A549 (cell line): ENCODE data around the gene CD99L2.

Experiments used
- CEBPB ChIP-seq, 2 experiments: fragments of >200 bp in 1 of 2; sonication (Bioruptor Twin) in 1 of 2; formaldehyde crosslinking in 1 of 2; IDR thresholded peaks; 2 replicates each; pipeline ENCODE4 v1.6.1; 2012 to 2016
- CHD2 ChIP-seq: fragments of 150-350 bp; IDR thresholded peaks from 2 replicates; pipeline ENCODE4 v1.6.1; 2014; ENCODE audit warnings: low read length; ENCODE audit not compliant: partially characterized antibody
- CHD4 ChIP-seq: fragments of 200-600 bp; sonication (generic); IDR thresholded peaks from 2 replicates; pipeline ENCODE4 v1.6.1; 2016; ENCODE audit warnings: antibody characterized with exemption, mild to moderate bottlenecking, borderline replicate concordance
- EP300 ChIP-seq, 2 experiments: fragments of >200 bp; sonication (Bioruptor Twin); formaldehyde crosslinking; IDR thresholded peaks; 2 replicates in 1 of 2; 3 replicates in 1 of 2; pipeline ENCODE4 v1.6.1; 2016 to 2017
- FOSB ChIP-seq: fragments of 250-450 bp; sonication (Bioruptor Pico); IDR thresholded peaks from 2 replicates; pipeline ENCODE4 v1.5.0; 2020; ENCODE audit warnings: mild to moderate bottlenecking, moderate library complexity
- HDAC2 ChIP-seq: fragments of 200-600 bp; sonication (generic); IDR thresholded peaks from 2 replicates; pipeline ENCODE4 v1.6.1; 2016
- POLR2A ChIP-seq: IDR thresholded peaks from 2 replicates; pipeline ENCODE4 v1.6.1; 2012; ENCODE audit warnings: mild to moderate bottlenecking, low read length
- RCOR1 ChIP-seq: fragments of 150-350 bp; IDR thresholded peaks from 2 replicates; pipeline ENCODE4 v1.6.1; 2014; ENCODE audit warnings: antibody characterized with exemption, low read length, low read depth
- TF ChIP-seq, protein P1 (sequence below): fragments of >200 bp; sonication (Bioruptor Twin); formaldehyde crosslinking; IDR thresholded peaks from 3 replicates; pipeline ENCODE4 v1.5.1; 2016
- TF ChIP-seq, protein P2 (sequence below): IDR thresholded peaks from 2 replicates; pipeline ENCODE4 v1.6.1; 2012
- TF ChIP-seq, protein P3 (sequence below): IDR thresholded peaks from 2 replicates; pipeline ENCODE4 v1.6.1; 2012; ENCODE audit warnings: low read depth, borderline replicate concordance
- TF ChIP-seq, protein P4 (sequence below): fragments of 200-600 bp; sonication (generic); IDR thresholded peaks from 2 replicates; pipeline ENCODE4 v1.6.1; 2016; ENCODE audit warnings: antibody characterized with exemption, mild to moderate bottlenecking, moderate library complexity
- TF ChIP-seq, protein P5 (sequence below): IDR thresholded peaks from 2 replicates; pipeline ENCODE4 v1.6.1; 2012
- TF ChIP-seq, protein P6 (sequence below): fragments of 150-350 bp; IDR thresholded peaks from 2 replicates; pipeline ENCODE4 v1.6.1; 2014; ENCODE audit warnings: low read depth, mild to moderate bottlenecking, low read length

DNA sequence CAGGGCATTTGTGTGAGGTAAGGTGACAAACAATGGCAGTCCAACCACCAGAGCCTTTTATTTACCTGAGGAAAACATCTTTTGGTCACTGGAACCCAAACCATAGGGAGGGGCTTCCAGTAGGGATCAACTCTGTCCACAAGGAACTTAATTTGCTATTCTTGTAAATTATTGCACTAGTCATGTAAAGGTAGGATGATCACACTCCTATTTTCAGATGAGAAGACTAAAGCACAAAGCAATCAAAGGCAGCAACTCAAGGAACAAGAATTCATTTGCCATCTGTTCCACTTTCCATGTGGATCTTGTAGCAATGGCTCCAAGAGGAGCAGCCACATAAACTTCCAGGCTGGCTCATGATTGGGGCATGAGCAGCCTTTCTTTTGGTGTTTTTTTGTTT is 35.3 kb downstream of the CD99L2 start:
- TF ChIP-seq, protein P1, sequence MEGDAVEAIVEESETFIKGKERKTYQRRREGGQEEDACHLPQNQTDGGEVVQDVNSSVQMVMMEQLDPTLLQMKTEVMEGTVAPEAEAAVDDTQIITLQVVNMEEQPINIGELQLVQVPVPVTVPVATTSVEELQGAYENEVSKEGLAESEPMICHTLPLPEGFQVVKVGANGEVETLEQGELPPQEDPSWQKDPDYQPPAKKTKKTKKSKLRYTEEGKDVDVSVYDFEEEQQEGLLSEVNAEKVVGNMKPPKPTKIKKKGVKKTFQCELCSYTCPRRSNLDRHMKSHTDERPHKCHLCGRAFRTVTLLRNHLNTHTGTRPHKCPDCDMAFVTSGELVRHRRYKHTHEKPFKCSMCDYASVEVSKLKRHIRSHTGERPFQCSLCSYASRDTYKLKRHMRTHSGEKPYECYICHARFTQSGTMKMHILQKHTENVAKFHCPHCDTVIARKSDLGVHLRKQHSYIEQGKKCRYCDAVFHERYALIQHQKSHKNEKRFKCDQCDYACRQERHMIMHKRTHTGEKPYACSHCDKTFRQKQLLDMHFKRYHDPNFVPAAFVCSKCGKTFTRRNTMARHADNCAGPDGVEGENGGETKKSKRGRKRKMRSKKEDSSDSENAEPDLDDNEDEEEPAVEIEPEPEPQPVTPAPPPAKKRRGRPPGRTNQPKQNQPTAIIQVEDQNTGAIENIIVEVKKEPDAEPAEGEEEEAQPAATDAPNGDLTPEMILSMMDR: no peak
- TF ChIP-seq, protein P2, sequence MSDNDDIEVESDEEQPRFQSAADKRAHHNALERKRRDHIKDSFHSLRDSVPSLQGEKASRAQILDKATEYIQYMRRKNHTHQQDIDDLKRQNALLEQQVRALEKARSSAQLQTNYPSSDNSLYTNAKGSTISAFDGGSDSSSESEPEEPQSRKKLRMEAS: no peak
- TF ChIP-seq, protein P3, sequence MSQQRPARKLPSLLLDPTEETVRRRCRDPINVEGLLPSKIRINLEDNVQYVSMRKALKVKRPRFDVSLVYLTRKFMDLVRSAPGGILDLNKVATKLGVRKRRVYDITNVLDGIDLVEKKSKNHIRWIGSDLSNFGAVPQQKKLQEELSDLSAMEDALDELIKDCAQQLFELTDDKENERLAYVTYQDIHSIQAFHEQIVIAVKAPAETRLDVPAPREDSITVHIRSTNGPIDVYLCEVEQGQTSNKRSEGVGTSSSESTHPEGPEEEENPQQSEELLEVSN: no peak
- TF ChIP-seq EP300 (IDR thresholded peaks at IDR 0.05) (no peak), CHD2 (no peak), CEBPB (IDR thresholded peaks at IDR 0.05) (no peak), CHD4 (no peak), POLR2A (no peak), FOSB (no peak), RCOR1 (no peak), HDAC2 (no peak)
- TF ChIP-seq, protein P4, sequence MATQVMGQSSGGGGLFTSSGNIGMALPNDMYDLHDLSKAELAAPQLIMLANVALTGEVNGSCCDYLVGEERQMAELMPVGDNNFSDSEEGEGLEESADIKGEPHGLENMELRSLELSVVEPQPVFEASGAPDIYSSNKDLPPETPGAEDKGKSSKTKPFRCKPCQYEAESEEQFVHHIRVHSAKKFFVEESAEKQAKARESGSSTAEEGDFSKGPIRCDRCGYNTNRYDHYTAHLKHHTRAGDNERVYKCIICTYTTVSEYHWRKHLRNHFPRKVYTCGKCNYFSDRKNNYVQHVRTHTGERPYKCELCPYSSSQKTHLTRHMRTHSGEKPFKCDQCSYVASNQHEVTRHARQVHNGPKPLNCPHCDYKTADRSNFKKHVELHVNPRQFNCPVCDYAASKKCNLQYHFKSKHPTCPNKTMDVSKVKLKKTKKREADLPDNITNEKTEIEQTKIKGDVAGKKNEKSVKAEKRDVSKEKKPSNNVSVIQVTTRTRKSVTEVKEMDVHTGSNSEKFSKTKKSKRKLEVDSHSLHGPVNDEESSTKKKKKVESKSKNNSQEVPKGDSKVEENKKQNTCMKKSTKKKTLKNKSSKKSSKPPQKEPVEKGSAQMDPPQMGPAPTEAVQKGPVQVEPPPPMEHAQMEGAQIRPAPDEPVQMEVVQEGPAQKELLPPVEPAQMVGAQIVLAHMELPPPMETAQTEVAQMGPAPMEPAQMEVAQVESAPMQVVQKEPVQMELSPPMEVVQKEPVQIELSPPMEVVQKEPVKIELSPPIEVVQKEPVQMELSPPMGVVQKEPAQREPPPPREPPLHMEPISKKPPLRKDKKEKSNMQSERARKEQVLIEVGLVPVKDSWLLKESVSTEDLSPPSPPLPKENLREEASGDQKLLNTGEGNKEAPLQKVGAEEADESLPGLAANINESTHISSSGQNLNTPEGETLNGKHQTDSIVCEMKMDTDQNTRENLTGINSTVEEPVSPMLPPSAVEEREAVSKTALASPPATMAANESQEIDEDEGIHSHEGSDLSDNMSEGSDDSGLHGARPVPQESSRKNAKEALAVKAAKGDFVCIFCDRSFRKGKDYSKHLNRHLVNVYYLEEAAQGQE: no peak
- TF ChIP-seq, protein P5, sequence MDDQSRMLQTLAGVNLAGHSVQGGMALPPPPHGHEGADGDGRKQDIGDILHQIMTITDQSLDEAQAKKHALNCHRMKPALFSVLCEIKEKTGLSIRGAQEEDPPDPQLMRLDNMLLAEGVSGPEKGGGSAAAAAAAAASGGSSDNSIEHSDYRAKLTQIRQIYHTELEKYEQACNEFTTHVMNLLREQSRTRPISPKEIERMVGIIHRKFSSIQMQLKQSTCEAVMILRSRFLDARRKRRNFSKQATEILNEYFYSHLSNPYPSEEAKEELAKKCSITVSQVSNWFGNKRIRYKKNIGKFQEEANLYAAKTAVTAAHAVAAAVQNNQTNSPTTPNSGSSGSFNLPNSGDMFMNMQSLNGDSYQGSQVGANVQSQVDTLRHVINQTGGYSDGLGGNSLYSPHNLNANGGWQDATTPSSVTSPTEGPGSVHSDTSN: no peak
- TF ChIP-seq, protein P6, sequence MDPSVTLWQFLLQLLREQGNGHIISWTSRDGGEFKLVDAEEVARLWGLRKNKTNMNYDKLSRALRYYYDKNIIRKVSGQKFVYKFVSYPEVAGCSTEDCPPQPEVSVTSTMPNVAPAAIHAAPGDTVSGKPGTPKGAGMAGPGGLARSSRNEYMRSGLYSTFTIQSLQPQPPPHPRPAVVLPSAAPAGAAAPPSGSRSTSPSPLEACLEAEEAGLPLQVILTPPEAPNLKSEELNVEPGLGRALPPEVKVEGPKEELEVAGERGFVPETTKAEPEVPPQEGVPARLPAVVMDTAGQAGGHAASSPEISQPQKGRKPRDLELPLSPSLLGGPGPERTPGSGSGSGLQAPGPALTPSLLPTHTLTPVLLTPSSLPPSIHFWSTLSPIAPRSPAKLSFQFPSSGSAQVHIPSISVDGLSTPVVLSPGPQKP: no peak
